GM12865 (cell line): Measurements from ENCODE around the gene KSR1.
"Not testable (repeated sequence)": the region's sequence is repeated elsewhere in the genome, so short reads cannot be mapped to it uniquely, and the experiment has no call there.

Experiments
- DNase-seq: peaks from one replicate; pipeline ENCODE4 v3.0.0; 2010; ENCODE audit warnings: low read depth
- H3K4me3 ChIP-seq: 2 replicates; pipeline ENCODE4 v1.5.1; 2011; ENCODE audit warnings: mild to moderate bottlenecking, low read depth, low read length, control low read depth
- TF ChIP-seq, protein P1 (sequence below): IDR thresholded peaks from 2 replicates; pipeline ENCODE4 v1.5.1; 2011; ENCODE audit warnings: low read length, control low read depth, low read depth, inconsistent platforms; ENCODE audit not compliant: insufficient read depth; ENCODE audit errors: missing control alignments

The KSR1 gene

DNA sequence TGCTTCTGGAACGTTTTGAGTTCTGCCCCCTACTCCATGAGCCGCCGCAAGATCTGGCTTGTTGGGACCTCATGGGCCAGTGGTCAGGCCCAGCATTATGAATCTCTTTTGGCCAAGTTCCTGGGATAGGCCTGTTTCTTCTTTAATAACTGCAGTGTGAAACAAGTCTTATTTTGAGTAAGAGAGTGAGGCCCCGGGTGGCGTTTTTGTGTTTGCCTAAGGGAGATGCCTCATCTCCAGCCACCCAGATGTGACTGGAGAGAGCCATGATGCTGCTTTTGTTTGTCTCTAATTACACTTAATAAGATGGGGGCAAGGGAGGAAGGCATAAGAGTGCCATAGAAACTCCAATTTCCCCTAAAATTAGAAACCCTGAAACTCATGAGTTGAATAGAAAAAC lies 39.8 kb downstream of the KSR1 start:
- TF ChIP-seq, protein P1, sequence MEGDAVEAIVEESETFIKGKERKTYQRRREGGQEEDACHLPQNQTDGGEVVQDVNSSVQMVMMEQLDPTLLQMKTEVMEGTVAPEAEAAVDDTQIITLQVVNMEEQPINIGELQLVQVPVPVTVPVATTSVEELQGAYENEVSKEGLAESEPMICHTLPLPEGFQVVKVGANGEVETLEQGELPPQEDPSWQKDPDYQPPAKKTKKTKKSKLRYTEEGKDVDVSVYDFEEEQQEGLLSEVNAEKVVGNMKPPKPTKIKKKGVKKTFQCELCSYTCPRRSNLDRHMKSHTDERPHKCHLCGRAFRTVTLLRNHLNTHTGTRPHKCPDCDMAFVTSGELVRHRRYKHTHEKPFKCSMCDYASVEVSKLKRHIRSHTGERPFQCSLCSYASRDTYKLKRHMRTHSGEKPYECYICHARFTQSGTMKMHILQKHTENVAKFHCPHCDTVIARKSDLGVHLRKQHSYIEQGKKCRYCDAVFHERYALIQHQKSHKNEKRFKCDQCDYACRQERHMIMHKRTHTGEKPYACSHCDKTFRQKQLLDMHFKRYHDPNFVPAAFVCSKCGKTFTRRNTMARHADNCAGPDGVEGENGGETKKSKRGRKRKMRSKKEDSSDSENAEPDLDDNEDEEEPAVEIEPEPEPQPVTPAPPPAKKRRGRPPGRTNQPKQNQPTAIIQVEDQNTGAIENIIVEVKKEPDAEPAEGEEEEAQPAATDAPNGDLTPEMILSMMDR: no peak
- DNase-seq: peak; percentile 53

DNA sequence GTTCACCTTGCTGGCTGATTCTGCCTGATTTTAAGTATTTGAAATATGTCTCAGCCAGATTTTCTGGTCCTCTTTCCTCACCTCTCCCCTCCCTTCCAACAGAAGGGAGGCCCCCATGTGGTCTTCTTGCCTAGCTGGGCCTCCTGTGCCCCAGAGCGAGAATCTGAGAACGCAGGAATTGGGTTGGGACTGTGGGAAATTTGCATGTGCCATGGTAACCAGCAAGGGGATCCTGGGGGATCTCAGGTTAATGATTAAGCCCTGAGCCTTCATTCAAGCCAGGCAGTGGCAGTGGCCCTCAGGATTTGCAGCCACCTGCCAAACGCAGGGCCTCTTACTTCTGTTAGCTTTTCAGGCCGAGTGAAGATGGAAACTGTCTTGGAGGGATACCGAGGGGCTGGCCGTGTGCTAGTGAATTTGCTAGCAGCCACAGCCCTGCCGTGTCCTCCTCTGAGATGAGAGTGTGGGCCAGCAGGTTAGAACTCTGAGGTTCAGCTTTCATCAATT lies 40.2 kb downstream of the KSR1 start:
- DNase-seq: peak; percentile 60
- TF ChIP-seq, protein P1: no peak
- peak overlapping the region; percentile 45 for H3K4me3 ChIP-seq

More for the DNA sequence above, 39.8 kb downstream of the KSR1 start:
- H3K4me3 ChIP-seq: peak overlapping the region; percentile 45

- DNase-seq: no peak
- H3K4me3 ChIP-seq: peak overlapping the region; percentile 45
- TF ChIP-seq, protein P1: no peak
Observed at GRCh38 chr17:27496971-27497370, 40.7 kb downstream of the KSR1 start.

- peak overlapping the region; percentile 45 for H3K4me3 ChIP-seq
- TF ChIP-seq, protein P1: no peak
- DNase-seq: peak; percentile 77
Observed at GRCh38 chr17:27497696-27498095, 41.4 kb downstream of the KSR1 start.

DNA sequence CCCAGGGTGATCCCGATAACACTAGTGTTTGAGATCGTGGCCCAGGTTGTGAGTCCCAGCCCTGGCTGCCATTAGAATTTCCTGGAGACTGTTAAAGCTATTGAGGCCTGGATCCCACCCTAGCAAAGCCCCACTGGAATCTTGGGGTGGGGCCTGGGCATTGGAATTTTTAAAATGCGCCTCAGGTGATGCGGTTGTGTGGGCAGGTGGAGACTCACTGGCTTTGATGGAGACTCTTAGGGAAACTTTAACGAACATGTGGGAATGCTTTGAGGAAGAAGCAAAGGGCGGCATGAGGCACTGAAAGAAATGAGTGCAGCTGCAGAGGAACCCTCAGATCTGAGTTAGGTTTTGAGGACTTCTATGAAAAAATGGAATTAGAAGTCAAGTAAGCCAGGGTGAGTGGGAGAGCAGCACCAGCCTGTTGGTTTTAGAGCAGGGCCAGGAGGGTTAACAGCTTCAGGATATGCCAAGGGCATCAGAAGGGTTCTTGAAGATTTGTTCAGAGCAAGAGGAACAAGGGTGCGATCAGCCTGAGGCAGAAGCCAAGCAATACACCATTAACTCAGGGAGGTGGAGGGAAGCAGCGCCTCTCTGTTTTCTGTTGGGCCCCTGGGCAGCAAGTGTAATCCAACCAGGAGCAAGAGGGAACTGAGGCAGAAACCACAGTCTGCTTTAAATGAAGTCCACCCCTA lies 42.5 kb downstream of the KSR1 start:
- TF ChIP-seq, protein P1: no peak
- DNase-seq: no peak
- H3K4me3 ChIP-seq: no peak overlapping the region

- TF ChIP-seq, protein P1: no peak
- H3K4me3 ChIP-seq: no peak overlapping the region
- no peak for DNase-seq
Observed at GRCh38 chr17:27499451-27500265, 43.4 kb downstream of the KSR1 start.

DNA sequence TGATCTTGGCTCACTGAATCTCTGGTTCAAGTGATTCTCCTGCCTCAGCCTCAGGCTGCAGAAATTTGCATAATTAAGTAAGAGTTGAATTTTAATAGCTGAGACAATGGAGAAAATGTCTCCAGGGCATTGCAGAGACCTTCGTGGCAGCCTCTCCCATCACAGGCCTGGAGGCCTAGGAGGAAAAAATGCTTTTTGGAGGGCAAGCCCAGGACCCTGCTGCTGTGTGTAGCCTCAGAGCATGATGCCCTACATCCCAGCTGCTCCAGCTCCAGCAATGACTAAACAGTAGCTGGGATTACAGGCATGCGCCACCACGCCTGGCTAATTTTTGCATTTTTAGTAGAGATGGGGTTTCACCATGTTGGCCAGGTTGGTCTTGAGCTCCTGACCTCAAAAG lies 45.1 kb downstream of the KSR1 start:
- not testable (repeated sequence) for H3K4me3 ChIP-seq, DNase-seq
